CD4-positive, alpha-beta T cell treated with Interleukin-10 for 1 hour (primary cell): ENCODE data around the gene NOS1.

Experiments used
- DNase-seq: peaks from one replicate; pipeline ENCODE4 v3.0.0-alpha.2; 2020

NOS1 gene

GRCh38 chr12:117329756-117330155 lies 31.7 kb downstream of the NOS1 start:
- no peak for DNase-seq

DNA sequence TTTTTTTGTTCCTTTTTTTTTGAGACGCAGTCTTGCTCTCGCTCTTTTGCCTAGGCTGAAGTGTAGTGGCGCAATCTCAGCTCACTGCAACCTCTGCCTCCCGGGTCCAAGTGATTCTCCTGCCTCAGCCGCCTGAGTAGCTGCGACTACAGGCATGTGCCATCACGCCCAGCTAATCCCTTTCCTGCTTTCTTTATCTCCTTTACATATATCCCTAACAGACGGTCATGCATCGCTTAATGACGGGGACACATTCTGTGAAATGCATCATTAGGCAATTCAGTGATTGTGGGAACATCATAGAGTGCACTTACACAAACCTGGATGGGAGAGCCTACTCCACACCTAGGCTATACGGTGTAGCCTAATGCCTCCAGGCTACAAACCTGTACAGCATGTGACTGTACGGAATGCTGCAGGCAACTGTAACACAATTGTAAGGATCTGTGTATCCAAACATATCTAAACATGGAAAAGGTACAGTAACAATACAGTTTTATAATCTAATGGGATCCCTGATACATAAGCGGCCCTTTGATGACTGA lies 32.8 kb downstream of the NOS1 start:
- DNase-seq, result no peak

DNA sequence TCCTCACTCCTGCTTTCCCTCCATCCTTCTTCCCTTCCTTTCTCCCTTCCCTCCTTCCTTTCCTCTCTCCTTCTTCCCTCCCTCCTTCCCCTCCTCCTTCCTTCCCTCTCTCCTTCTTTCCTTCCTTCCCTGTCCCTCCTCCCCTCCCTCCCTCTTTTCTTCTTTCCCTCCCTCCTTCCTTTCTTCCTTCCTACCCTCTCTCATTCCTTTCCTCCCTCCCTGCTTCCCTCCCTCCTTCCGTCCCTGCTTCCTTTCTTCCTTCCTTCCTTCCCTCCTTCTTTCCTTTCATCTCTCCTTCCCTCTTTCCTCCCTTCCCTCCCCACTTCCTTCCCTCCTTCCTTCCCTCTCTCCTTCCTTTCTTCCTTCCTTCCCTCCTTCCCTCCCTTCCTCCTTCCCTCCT lies 39.0 kb downstream of the NOS1 start:
- DNase-seq, result no peak

GRCh38 chr12:117321572-117321971 lies 39.9 kb downstream of the NOS1 start:
- no peak for DNase-seq

- no peak for DNase-seq
These were observed 42.8 kb downstream of the NOS1 start for GRCh38 chr12:117318591-117318990.

- DNase-seq, result no peak
These were observed 45.1 kb downstream of the NOS1 start for GRCh38 chr12:117316336-117316735.

GRCh38 chr12:117313926-117314325 lies 47.5 kb downstream of the NOS1 start:
- no peak for DNase-seq

DNA sequence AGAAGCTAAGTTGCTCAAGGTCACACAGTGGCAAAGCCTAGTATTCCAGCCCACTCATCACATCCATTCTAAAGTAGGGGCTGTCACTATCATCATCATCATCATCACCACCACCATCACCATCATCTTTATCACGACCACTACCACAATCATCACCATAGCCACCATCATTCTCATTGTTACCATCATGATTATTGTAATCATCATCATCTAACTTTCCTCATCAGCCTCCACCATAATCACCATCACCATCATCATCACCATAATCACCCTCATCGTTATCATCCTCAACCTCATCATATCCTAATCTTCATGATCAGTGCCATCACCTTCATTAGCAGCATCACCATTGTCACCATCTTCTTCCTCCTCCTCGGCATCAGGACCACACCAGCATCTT lies 48.7 kb downstream of the NOS1 start:
- DNase-seq, result no peak

GRCh38 chr12:117309276-117309925 lies 52.0 kb downstream of the NOS1 start:
- DNase-seq, result no peak

DNA sequence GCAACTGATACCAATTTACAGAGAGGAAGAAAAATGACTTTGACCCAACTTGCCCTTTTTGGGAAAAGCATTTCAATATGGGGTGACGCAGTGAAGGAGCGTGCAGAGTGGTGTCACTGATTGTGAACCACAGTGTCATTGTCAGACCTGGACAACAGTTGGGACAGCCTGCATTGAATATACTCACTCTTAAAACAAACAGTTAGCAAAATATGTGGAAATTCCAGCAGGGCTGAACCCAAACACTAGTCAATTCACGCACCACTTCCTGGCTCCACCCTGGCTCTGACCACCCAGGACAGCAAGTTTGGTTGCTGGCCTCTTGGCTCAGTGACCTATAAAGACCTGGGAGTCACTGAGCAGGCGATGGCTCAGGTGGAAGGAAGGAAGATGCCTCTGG lies 61.3 kb downstream of the NOS1 start:
- no peak for DNase-seq

- no peak for DNase-seq
These were observed 62.7 kb downstream of the NOS1 start for GRCh38 chr12:117298648-117299225.

GRCh38 chr12:117298191-117298590 lies 63.2 kb downstream of the NOS1 start:
- no peak for DNase-seq

DNA sequence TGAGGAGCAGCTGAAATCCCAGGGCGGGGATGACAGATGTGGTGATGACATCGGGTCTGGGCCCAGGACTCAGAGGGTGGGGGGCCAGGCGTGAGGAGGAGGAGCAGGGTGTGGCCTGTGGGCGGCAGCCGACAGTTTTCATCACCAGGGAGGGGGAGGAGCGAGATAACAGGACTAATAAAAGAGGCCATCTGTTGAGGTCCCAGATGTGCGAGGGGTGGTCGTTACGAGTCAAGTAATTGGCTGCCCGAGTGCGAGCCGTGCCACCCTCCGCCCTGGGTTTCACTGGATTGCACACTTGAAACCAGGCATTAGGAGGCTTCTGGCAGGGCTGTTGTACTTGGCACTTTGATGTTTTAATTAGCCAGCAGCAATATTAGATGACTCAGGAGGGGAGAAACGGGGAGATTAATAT lies 67.2 kb downstream of the NOS1 start:
- DNase-seq, result no peak

DNA sequence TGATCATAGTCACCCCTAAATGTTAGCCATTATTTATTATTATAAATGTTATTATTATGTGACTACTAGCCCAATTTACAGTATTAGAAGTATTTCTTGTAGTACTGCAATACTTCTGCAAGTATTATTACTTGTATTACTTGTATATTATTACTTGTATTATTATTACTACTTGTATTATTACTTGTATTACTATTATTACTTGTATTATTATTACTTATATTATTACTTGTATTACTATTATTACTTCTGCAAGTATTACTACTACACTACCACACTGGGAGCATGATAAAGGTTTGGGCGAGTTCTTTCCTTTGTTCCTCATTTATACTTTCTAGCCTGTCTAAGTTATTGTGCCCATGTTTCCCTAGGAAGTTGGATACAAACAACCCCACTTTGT lies 67.9 kb downstream of the NOS1 start:
- DNase-seq, result no peak

DNA sequence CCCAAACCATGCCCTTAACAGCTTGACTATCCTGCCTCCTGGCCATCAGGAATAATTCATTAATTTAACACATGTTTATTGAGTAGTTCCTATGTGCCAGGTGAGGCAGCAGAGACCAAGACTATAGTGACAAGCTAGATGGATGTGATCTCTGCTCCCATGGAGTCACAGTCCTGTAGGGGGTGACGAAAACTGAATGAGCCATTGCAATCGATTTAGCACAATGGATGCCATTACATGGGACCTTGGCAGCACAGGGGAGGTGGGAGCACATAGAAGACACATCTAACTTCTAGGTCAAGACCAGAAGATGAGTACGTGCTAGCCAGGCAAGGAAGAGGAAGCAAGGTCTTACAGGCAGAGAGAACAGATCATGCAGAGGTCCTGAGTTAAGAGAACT lies 68.7 kb downstream of the NOS1 start:
- DNase-seq, result no peak

- no peak for DNase-seq
These were observed 77.3 kb downstream of the NOS1 start for GRCh38 chr12:117284140-117284539.

GRCh38 chr12:117282490-117282889 lies 78.9 kb downstream of the NOS1 start:
- no peak for DNase-seq

- no peak for DNase-seq
These were observed 81.3 kb downstream of the NOS1 start for GRCh38 chr12:117280019-117280680.

DNA sequence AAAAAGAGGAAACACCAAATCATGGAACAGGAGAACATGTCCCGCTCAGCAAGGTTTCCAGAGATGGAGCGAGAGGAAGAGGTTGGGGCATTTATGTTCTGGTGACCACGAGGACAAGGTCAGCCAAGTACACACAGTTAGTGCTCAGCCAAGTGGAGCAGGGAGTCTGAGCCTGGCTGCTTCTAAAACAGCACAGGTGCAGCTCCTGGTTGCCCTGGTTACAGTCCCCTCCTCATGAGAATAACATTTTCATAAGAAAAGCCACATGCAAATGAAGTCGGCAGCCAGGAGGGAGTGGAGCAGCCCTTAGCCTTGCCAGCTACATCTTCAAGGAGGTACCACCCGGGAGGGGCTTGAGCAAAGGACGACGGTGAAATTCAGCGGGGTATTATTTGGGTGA lies 81.8 kb downstream of the NOS1 start:
- DNase-seq, result no peak

- no peak for DNase-seq
These were observed 83.6 kb downstream of the NOS1 start for GRCh38 chr12:117277875-117278274.

DNA sequence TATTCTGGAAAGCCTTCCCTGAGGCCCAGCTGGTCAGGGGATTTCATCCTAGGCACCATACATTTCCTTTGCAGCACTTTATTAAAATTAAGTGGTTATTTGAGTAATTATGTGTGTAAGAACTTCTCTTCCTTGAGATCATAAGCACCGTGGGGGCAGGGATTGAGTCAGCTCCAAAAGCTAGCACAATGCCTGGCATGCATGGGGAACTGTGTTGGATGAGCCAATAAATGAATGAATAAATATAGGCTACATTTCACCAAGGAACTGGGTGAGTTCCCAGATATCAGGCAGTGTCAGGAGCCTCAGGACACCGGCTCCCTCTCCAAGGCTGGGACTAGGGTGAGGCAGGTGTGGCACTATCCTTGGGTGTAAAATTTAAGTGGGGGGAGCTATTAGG lies 88.3 kb downstream of the NOS1 start:
- DNase-seq, result no peak

- DNase-seq, result no peak
These were observed 88.7 kb downstream of the NOS1 start for GRCh38 chr12:117272690-117273089.

GRCh38 chr12:117262749-117263148 lies 98.7 kb downstream of the NOS1 start:
- no peak for DNase-seq

DNA sequence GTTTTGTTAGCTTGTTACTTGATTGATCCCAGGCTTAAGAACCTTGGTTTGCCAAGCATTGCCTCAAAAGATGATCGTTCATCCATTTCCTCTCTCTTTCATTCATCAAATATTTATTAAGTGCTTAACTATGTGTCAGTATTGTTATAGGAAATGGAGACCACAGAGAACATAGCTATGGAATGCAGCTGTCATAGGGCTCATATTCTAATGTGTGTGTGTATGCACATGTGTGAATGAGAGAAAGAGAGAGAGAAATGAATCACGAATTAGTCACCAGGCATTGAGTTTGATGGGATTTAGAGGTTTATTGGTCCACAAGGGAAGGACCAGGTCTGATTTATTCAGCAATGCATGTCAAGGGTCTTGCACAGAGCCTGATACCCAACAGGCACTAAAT lies 100.2 kb downstream of the NOS1 start:
- no peak for DNase-seq
